GM12878 (cell line): ENCODE measurements around the gene PRKAB1.

Experiments
- CREM ChIP-seq: IDR thresholded peaks from 2 replicates; pipeline ENCODE4 v1.6.1; 2014; ENCODE audit warnings: antibody characterized with exemption, low read depth
- POLR2AphosphoS5 ChIP-seq: IDR thresholded peaks from 2 replicates; pipeline ENCODE4 v1.6.1; 2011; ENCODE audit warnings: mild to moderate bottlenecking, low read length, inconsistent platforms
- SPI1 ChIP-seq: IDR thresholded peaks from 2 replicates; pipeline ENCODE4 v1.6.1; 2011; ENCODE audit warnings: low read depth, mild to moderate bottlenecking, low read length, moderate library complexity, borderline replicate concordance; ENCODE audit not compliant: insufficient read depth
- TF ChIP-seq, protein P1 (sequence below), 3 experiments: IDR thresholded peaks in 2 of 3; conservative IDR thresholded peaks in 1 of 3; 2 replicates each; pipeline ENCODE4 v1.5.1; 2011; ENCODE audit warnings: low read depth in 3 of 3, low read length in 3 of 3, mild to moderate bottlenecking in 3 of 3, control low read depth in 2 of 3, moderate library complexity in 2 of 3, inconsistent platforms in 1 of 3, mixed read lengths in 1 of 3; ENCODE audit not compliant: control insufficient read depth in 2 of 3, insufficient read depth in 1 of 3; ENCODE audit errors: extremely low read depth in 1 of 3

DNA sequence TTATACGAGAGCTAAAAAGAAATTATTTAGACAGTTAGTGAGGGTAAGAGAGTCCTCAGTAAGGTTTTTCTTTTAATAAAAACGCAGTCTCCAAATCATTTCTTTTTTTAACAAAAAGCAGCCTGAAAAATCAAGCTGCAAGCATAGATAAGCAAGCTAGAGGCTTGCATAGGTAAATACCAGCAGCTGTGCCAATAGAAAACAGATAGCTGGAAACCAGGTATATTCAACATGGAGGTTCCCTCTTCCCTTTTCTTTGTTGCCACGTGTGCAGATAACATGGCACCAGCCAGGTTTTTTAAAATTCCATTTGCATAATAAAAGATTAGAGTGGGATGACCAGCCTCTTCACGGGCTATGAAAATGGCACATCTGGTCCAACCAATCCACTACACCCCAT, 6.1 kb upstream of the PRKAB1 start:
- no peak for TF ChIP-seq POLR2AphosphoS5
- TF ChIP-seq, protein P1, sequence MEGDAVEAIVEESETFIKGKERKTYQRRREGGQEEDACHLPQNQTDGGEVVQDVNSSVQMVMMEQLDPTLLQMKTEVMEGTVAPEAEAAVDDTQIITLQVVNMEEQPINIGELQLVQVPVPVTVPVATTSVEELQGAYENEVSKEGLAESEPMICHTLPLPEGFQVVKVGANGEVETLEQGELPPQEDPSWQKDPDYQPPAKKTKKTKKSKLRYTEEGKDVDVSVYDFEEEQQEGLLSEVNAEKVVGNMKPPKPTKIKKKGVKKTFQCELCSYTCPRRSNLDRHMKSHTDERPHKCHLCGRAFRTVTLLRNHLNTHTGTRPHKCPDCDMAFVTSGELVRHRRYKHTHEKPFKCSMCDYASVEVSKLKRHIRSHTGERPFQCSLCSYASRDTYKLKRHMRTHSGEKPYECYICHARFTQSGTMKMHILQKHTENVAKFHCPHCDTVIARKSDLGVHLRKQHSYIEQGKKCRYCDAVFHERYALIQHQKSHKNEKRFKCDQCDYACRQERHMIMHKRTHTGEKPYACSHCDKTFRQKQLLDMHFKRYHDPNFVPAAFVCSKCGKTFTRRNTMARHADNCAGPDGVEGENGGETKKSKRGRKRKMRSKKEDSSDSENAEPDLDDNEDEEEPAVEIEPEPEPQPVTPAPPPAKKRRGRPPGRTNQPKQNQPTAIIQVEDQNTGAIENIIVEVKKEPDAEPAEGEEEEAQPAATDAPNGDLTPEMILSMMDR (IDR thresholded peaks at IDR 0.05 in 2 of 3, conservative IDR thresholded peaks at IDR 0.05 in 1 of 3; ENCODE audit: control insufficient read depth in 2 of 3, extremely low read depth in 1 of 3, insufficient read depth in 1 of 3, low read depth in 3 of 3, low read length in 3 of 3): no peak
- no peak for TF ChIP-seq SPI1
- no peak for TF ChIP-seq CREM
